ENCODE results near the gene LGALS13. TPM values are rescaled to one million over a fixed set of nuclear protein-coding genes. Genes with fewer than 3 reads are reported as not detected.

Gene LGALS13
- total and polyA plus RNA-seq, 2 of the 8 experiments (the other 6 are each of a cell fraction or from before 2014, with no cell fraction given): not detected

DNA sequence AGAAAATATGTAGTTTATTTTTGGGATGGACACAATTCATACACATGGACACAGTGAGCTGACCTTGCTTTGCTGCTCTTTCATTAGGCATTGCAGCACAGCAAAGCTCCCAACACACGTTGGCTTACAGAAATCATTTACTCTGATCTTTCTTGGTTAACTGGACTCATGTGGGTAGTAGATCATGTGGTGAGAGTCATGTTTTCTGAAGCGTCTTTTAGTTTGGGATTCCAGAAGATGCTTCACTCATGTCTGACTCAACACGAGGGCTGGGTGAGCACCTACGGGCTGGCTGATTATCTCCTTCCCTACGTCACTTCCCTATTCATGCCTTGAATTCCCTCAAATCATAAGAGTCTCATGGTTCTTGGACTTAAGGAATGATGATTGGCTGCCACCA is 41.3 kb downstream of the LGALS13 start (continued):
- TF ChIP-seq, protein P1, sequence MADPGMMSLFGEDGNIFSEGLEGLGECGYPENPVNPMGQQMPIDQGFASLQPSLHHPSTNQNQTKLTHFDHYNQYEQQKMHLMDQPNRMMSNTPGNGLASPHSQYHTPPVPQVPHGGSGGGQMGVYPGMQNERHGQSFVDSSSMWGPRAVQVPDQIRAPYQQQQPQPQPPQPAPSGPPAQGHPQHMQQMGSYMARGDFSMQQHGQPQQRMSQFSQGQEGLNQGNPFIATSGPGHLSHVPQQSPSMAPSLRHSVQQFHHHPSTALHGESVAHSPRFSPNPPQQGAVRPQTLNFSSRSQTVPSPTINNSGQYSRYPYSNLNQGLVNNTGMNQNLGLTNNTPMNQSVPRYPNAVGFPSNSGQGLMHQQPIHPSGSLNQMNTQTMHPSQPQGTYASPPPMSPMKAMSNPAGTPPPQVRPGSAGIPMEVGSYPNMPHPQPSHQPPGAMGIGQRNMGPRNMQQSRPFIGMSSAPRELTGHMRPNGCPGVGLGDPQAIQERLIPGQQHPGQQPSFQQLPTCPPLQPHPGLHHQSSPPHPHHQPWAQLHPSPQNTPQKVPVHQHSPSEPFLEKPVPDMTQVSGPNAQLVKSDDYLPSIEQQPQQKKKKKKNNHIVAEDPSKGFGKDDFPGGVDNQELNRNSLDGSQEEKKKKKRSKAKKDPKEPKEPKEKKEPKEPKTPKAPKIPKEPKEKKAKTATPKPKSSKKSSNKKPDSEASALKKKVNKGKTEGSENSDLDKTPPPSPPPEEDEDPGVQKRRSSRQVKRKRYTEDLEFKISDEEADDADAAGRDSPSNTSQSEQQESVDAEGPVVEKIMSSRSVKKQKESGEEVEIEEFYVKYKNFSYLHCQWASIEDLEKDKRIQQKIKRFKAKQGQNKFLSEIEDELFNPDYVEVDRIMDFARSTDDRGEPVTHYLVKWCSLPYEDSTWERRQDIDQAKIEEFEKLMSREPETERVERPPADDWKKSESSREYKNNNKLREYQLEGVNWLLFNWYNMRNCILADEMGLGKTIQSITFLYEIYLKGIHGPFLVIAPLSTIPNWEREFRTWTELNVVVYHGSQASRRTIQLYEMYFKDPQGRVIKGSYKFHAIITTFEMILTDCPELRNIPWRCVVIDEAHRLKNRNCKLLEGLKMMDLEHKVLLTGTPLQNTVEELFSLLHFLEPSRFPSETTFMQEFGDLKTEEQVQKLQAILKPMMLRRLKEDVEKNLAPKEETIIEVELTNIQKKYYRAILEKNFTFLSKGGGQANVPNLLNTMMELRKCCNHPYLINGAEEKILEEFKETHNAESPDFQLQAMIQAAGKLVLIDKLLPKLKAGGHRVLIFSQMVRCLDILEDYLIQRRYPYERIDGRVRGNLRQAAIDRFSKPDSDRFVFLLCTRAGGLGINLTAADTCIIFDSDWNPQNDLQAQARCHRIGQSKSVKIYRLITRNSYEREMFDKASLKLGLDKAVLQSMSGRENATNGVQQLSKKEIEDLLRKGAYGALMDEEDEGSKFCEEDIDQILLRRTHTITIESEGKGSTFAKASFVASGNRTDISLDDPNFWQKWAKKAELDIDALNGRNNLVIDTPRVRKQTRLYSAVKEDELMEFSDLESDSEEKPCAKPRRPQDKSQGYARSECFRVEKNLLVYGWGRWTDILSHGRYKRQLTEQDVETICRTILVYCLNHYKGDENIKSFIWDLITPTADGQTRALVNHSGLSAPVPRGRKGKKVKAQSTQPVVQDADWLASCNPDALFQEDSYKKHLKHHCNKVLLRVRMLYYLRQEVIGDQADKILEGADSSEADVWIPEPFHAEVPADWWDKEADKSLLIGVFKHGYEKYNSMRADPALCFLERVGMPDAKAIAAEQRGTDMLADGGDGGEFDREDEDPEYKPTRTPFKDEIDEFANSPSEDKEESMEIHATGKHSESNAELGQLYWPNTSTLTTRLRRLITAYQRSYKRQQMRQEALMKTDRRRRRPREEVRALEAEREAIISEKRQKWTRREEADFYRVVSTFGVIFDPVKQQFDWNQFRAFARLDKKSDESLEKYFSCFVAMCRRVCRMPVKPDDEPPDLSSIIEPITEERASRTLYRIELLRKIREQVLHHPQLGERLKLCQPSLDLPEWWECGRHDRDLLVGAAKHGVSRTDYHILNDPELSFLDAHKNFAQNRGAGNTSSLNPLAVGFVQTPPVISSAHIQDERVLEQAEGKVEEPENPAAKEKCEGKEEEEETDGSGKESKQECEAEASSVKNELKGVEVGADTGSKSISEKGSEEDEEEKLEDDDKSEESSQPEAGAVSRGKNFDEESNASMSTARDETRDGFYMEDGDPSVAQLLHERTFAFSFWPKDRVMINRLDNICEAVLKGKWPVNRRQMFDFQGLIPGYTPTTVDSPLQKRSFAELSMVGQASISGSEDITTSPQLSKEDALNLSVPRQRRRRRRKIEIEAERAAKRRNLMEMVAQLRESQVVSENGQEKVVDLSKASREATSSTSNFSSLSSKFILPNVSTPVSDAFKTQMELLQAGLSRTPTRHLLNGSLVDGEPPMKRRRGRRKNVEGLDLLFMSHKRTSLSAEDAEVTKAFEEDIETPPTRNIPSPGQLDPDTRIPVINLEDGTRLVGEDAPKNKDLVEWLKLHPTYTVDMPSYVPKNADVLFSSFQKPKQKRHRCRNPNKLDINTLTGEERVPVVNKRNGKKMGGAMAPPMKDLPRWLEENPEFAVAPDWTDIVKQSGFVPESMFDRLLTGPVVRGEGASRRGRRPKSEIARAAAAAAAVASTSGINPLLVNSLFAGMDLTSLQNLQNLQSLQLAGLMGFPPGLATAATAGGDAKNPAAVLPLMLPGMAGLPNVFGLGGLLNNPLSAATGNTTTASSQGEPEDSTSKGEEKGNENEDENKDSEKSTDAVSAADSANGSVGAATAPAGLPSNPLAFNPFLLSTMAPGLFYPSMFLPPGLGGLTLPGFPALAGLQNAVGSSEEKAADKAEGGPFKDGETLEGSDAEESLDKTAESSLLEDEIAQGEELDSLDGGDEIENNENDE (IDR thresholded peaks at IDR 0.05; ENCODE audit: insufficient replicate concordance, low read length): no peak
- no peak for TF ChIP-seq EZH2 (IDR thresholded peaks at IDR 0.05; ENCODE audit: low read depth, low read length, severe bottlenecking)
- TF ChIP-seq SIX5 (IDR thresholded peaks at IDR 0.05; ENCODE audit: low read depth, low read length): no peak
- TF ChIP-seq TBP (IDR thresholded peaks at IDR 0.05; ENCODE audit: low read depth, low read length): no peak
- no peak for TF ChIP-seq KDM4A (IDR thresholded peaks at IDR 0.05; ENCODE audit: low read depth, low read length, severe bottlenecking)
- no peak for TF ChIP-seq CHD2 (IDR thresholded peaks at IDR 0.05; ENCODE audit: low read length)
- no peak for TF ChIP-seq EP300 (IDR thresholded peaks at IDR 0.05; ENCODE audit: borderline replicate concordance in 1 of 2, low read depth in 2 of 2, low read length in 2 of 2)
- TF ChIP-seq CEBPB (IDR thresholded peaks at IDR 0.05; ENCODE audit: low read depth, low read length): no peak
- no peak for TF ChIP-seq POLR2AphosphoS5 (IDR thresholded peaks at IDR 0.05; ENCODE audit: low read depth, low read length)

Measured in H1 (cell line).